ENCODE data around the gene MOV10. TPM values are rescaled to one million over a fixed set of nuclear protein-coding genes. Genes with fewer than 3 reads are reported as not detected.
A peak's percentile ranks its signal among the peaks of the same experiment; 100 is the strongest.

The MOV10 gene
- polyA plus RNA-seq, 1 of the 3 experiments (the other 2 are of a cell fraction), result 87.4 TPM

GRCh38 chr1:112702067-112702395 is 27.6 kb downstream of the MOV10 start:
- DNase-seq, result no peak
- peaks cover 43% of the 10 kb centered on the region for H3K79me2 ChIP-seq (ENCODE audit: insufficient read depth)
- ChIA-PET CTCF (interaction anchor here (0.7 to 4.4 kb wide), 6 partner anchors 13 to 311 kb away, joined by 3 to 21 read pairs (median 8); partner anchors contain the start of genes MOV10 and PPM1J), POLR2A (interaction anchor here (0.6 to 1.2 kb wide), 3 partner anchors 28 to 1514 kb away, joined by 3 to 5 read pairs (median 3); partner anchors contain the start of gene MOV10)
- H3K36me3 ChIP-seq (replicated peaks in 1 of 2; ENCODE audit: control insufficient read depth in 1 of 2, insufficient read depth in 2 of 2, low read length in 1 of 2), result peaks cover 28 to 51% of the 10 kb centered on the region in 2 experiments
- no peaks in the 10 kb centered on the region for H3K27me3 ChIP-seq (ENCODE audit: insufficient read depth)
- H3F3A ChIP-seq (replicated peaks; ENCODE audit: insufficient read depth), result peaks cover 45% of the 10 kb centered on the region
- no peak overlapping the region for H3K4me2 ChIP-seq
- H4K20me1 ChIP-seq (ENCODE audit: insufficient read depth), result peaks cover 11% of the 10 kb centered on the region
- TF ChIP-seq, protein P1, sequence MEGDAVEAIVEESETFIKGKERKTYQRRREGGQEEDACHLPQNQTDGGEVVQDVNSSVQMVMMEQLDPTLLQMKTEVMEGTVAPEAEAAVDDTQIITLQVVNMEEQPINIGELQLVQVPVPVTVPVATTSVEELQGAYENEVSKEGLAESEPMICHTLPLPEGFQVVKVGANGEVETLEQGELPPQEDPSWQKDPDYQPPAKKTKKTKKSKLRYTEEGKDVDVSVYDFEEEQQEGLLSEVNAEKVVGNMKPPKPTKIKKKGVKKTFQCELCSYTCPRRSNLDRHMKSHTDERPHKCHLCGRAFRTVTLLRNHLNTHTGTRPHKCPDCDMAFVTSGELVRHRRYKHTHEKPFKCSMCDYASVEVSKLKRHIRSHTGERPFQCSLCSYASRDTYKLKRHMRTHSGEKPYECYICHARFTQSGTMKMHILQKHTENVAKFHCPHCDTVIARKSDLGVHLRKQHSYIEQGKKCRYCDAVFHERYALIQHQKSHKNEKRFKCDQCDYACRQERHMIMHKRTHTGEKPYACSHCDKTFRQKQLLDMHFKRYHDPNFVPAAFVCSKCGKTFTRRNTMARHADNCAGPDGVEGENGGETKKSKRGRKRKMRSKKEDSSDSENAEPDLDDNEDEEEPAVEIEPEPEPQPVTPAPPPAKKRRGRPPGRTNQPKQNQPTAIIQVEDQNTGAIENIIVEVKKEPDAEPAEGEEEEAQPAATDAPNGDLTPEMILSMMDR (IDR thresholded peaks at IDR 0.05), result no peak
- TF ChIP-seq TAF1 (IDR thresholded peaks at IDR 0.05; ENCODE audit: borderline replicate concordance, low read depth, low read length) (no peak), RAD21 (IDR thresholded peaks at IDR 0.05; ENCODE audit: low read length) (no peak)
- H3K27ac ChIP-seq (ENCODE audit: low read depth in 2 of 2, low read length in 1 of 2), result peak overlapping the region in 1 of 2 experiments; percentile 90; a peak in 3 of 4 replicates
- H3K4me3 ChIP-seq (ENCODE audit: low read depth in 2 of 2, low read length in 1 of 2), result no peak overlapping the region
- WGBS (ENCODE audit: low lambda C conversion rate), result 71% methylated on average over 3 of the region's 3 CpGs
- no peak overlapping the region for H3K9ac ChIP-seq
- no peaks in the 10 kb centered on the region for H3K9me3 ChIP-seq
- H2AFZ ChIP-seq (ENCODE audit: low read depth), result no peak overlapping the region
- H3K9me2 ChIP-seq, result no peaks in the 10 kb centered on the region
- peaks cover 36 to 60% of the 10 kb centered on the region in 2 experiments; a peak in 3 of 4 replicates for H3K4me1 ChIP-seq (ENCODE audit: control insufficient read depth in 1 of 2, insufficient read depth in 2 of 2, low read depth in 1 of 2, low read length in 1 of 2)

- Histone ChIP-seq H2AFZ (ENCODE audit: low read depth) (no peak overlapping the region), H3K4me2 (0 out of 2 replicates have a peak overlapping the region, but pooled peaks have one; percentile 96), H3K9me3 (no peaks in the 10 kb centered on the region), H3K4me1 (ENCODE audit: control insufficient read depth in 1 of 2, insufficient read depth in 2 of 2, low read depth in 1 of 2, low read length in 1 of 2) (peaks cover 36 to 63% of the 10 kb centered on the region in 2 experiments; a peak in 3 of 4 replicates), H3K79me2 (ENCODE audit: insufficient read depth) (peaks cover 43% of the 10 kb centered on the region), H3F3A (replicated peaks; ENCODE audit: insufficient read depth) (peaks cover 42% of the 10 kb centered on the region), H3K27ac (ENCODE audit: low read depth in 2 of 2, low read length in 1 of 2) (peak overlapping the region; percentile 47 to 90; a peak in 2 of 4 replicates), H4K20me1 (ENCODE audit: insufficient read depth) (peaks cover 11% of the 10 kb centered on the region), H3K4me3 (ENCODE audit: low read depth in 2 of 2, low read length in 1 of 2) (no peak overlapping the region), H3K36me3 (replicated peaks in 1 of 2; ENCODE audit: control insufficient read depth in 1 of 2, insufficient read depth in 2 of 2, low read length in 1 of 2) (peaks cover 28 to 48% of the 10 kb centered on the region in 2 experiments), H3K9ac (no peak overlapping the region), H3K27me3 (ENCODE audit: insufficient read depth) (no peaks in the 10 kb centered on the region), H3K9me2 (no peaks in the 10 kb centered on the region)
- POLR2A ChIA-PET, result interaction anchor here (0.6 to 2.6 kb wide), 4 partner anchors 28 to 1515 kb away, joined by 3 to 8 read pairs (median 4); partner anchors contain the start of gene MOV10
- no peak for TF ChIP-seq RAD21 (IDR thresholded peaks at IDR 0.05; ENCODE audit: low read length)
- TF ChIP-seq, protein P2, sequence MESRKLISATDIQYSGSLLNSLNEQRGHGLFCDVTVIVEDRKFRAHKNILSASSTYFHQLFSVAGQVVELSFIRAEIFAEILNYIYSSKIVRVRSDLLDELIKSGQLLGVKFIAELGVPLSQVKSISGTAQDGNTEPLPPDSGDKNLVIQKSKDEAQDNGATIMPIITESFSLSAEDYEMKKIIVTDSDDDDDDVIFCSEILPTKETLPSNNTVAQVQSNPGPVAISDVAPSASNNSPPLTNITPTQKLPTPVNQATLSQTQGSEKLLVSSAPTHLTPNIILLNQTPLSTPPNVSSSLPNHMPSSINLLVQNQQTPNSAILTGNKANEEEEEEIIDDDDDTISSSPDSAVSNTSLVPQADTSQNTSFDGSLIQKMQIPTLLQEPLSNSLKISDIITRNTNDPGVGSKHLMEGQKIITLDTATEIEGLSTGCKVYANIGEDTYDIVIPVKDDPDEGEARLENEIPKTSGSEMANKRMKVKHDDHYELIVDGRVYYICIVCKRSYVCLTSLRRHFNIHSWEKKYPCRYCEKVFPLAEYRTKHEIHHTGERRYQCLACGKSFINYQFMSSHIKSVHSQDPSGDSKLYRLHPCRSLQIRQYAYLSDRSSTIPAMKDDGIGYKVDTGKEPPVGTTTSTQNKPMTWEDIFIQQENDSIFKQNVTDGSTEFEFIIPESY (IDR thresholded peaks at IDR 0.05; ENCODE audit: borderline replicate concordance, low read depth), result no peak
- TF ChIP-seq SMC3 (IDR thresholded peaks at IDR 0.05; ENCODE audit: low read depth, low read length), result no peak
- TF ChIP-seq, protein P3, sequence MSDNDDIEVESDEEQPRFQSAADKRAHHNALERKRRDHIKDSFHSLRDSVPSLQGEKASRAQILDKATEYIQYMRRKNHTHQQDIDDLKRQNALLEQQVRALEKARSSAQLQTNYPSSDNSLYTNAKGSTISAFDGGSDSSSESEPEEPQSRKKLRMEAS (IDR thresholded peaks at IDR 0.05; ENCODE audit: low read depth), result no peak
- TF ChIP-seq USF1 (IDR thresholded peaks at IDR 0.05; ENCODE audit: borderline replicate concordance, low read depth), result no peak
- no peak for TF ChIP-seq FOXM1 (IDR thresholded peaks at IDR 0.05; ENCODE audit: low read depth)
- 90% methylated on average over 9 of the region's 12 CpGs for WGBS (ENCODE audit: low lambda C conversion rate)
- CTCF ChIA-PET, result interaction anchor here (0.7 to 4.4 kb wide), 7 partner anchors 13 to 312 kb away, joined by 3 to 21 read pairs (median 5); partner anchors contain the start of genes MOV10 and PPM1J
- no peak for DNase-seq
Measured at GRCh38 chr1:112702420-112703261, 28.2 kb downstream of the MOV10 start.
